NCI-H82 (cell line): ENCODE data around the gene CPEB1.
"Not testable (repeated sequence)": the region's sequence is repeated elsewhere in the genome, so short reads cannot be mapped to it uniquely, and the experiment has no call there.

ENCODE experiments used
- DNase-seq: peaks from one replicate; lab custom pipeline; 2025; lab: John Stamatoyannopoulos, UW

CPEB1 gene

DNA sequence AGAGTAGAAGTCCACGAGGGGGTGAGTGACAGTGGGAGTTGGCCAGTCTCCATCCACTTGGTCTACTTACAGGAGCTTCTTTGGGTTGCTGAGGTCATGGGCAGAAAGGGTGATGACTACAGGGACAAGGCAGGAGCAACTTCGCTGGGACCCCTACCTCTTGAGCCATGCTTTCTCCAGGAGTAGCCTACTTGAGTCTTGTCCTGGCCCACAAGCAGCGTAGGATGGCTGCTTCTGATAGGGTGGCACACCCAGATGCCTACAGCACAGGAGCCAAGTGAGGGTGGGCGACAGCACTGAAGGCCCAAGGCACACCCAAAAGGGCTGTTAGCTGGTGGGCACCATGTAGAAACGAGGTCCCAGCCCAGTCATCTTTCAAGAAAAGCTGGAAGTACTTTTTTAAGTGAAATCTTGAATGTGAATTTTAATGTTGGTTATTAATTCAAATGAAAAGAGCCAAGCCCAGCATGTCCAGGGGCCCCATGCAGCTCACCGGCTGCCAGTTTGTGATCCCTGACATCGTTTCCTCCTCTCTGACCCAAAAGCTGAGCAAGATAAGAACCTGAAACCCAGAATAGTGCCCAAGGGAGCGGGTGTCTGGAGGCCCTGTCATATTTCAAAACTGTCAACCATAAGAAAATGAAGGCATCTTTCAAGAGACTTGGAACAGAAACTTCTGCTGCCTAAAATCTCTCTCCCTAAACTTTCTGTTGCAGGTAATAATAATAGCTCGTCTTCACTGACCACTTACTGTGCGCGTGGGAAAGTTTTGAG, 2.2 kb upstream of the CPEB1 start:
- DNase-seq = peak; percentile 13

DNA sequence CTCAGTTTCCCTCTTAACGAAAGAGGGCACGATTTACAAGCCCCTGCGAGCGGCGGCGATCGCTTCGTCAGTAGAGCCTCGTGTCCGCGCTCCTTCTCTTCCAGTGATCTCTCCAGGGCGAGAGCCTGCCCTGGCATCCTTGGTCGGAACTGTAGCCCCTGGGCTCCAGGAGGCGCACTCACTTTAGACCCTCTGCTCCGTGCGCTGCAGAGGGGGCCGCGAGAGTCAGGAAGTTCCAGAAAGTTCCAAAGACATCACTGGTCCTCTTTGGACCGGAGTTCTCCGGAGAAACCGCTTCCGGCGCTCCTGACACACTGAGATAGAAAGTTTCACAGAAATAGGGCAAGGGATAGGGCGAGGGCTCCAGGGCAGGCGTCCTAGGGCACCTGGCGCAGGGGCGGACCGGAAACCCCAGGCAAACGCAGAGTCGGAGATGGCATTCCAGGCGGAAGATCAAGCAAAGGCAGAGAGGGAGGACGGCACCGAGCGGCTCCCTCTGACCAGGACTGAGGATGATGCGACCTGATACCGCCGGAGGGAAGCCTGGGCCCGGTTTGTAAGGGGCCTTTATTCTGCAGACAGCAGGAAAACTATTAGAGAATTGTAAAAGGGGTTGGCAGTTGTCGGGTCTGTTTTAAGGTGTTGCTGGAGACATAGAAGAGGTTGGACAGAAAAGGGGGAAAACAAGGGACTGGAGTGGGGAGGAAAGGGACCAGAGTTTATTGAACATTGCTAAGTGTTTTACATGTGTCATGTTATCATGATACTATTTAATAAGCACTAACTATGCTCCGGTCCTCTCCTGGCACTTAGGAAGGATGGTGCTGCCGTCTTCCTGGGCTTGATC, 1.3 kb upstream of the CPEB1 start:
- DNase-seq = no peak

DNA sequence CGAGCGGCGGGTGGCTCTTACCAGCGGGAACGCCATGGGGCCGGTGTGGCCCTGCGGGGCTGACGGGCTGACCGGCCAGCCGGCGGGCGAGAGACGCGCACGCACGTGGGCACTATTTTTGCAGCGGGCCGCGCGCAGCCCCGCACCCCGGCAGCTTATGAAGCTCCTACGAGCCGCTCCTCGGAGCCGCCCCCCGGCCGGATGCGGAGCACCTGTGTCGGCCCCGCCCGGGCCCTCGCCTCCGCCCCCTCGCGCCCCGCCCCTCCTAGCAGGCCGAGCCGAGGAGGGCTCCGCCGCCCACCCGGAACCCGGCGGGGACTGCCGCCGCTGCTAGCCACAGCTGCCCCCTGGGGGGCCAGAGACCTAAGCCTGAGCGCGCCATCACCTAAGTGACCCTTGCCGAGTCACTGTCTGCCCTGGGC, 683 bp upstream of the CPEB1 start:
- DNase-seq = peak; percentile 84

DNA sequence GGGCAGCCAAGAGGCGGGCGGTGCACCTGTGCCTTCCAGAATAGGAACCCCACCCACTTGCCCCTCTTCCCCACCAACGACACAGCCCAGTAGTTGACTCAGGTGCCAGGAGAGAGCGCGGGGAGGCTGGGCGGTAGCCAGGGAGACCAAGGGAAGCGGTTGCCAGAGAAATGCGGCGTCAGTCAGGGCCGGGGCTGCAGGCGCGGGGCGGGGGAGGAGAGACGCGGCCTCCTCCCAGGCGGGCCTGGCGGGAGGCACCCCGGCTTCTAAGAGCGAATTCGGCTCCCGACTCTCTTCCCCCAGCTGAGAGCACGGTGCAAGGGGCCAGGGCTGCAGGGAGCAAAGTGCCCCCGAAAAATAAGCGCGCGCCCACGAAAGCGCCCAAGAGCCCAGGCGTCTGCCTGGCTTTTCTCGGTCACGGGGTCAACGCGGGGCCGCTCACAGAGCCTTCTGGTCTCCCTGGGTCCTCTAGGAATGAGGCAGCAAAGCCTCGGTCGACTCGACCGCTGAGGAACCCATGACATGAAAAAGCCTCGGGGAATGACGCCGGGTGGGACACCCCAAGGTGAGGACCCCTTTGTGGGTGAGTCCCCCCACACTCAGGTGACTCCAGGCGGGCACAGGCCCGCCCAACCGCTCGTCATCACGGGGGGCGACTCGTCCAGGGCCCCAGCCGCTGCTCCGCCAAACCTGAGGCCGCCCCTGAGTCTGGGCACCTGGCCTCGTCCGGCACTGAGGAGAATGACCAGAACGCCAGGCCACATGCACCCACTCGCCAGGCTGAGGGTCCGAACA, 716 bp downstream of the CPEB1 start:
- DNase-seq = peak; percentile 39

DNA sequence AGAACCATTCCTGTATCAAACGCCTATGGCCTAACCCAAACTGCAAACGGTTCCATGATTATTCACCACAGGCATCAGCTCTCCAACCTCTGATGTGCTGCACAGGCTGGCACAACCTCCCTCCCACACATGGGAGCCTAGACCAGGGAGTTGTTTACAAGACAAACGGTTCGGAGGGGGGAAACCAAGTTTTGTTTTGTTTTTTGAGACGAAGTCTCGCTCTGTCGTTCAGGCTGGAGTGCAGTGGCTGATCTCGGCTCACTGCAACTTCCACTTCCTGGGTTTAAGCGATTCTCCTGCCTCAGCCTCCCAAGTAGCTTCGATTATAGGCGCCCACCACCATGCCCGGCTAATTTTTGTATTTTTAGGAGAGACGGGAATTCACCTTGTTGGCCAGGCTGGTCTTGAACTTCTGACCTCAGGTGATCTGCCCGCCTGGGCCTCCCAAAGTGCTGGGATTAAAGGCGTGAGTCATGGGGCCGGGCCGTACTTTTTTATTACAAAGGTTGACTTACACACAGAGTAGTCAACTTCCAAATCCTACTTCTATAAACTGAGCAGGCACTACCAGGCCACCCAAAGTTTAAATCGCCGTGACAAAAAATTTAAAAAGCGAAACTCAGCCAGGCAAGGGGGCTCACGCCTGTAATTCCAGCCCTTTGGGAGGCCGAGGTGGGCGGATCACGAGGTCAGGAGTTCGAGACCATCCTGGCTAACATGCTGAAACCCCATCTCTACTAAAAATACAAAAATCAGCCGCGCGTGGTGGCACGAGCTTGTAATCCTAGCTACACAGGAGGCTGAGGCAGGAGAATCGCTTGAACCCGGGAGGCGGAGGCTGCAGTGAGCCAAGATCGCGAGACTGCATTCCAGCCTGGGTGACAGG, 2.0 kb downstream of the CPEB1 start:
- DNase-seq = not testable (repeated sequence)

DNA sequence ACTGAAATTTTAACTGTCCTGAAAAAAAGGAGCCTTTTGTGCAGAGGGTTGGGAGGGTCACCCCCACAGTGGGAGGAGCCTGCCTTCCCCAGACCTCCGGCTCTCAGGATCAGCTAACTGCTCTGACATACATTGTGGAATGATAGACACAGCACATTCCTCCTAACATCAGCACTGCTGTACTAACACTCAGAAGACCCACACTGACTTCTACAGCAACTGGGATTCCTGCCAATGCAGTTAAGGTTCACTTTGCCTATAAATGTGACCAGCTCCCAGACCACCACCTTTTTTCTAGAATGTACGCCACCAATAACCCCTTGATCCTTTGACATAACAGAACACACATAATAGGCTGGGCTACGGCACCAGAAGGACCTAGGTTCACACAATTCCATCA, 3.2 kb downstream of the CPEB1 start:
- DNase-seq = peak; percentile 55

DNA sequence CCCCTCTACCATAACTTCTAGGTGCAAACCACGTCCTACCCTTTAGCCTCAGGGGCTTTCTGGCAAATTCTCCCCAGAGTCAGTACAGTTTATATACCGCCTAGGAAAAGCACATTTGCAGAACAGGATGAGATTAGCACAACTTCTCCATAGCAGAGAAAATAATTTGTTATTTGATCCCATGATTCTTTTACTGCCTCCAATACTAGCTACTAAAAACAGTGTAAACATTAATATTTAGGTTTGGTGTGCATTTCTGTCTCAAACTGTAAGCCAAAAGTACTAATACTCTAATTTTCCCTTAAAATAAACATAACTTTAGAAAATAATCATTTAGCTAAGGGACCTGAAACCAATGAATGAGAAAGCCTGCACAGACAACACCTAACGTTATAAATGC, 4.5 kb downstream of the CPEB1 start:
- no peak for DNase-seq

DNA sequence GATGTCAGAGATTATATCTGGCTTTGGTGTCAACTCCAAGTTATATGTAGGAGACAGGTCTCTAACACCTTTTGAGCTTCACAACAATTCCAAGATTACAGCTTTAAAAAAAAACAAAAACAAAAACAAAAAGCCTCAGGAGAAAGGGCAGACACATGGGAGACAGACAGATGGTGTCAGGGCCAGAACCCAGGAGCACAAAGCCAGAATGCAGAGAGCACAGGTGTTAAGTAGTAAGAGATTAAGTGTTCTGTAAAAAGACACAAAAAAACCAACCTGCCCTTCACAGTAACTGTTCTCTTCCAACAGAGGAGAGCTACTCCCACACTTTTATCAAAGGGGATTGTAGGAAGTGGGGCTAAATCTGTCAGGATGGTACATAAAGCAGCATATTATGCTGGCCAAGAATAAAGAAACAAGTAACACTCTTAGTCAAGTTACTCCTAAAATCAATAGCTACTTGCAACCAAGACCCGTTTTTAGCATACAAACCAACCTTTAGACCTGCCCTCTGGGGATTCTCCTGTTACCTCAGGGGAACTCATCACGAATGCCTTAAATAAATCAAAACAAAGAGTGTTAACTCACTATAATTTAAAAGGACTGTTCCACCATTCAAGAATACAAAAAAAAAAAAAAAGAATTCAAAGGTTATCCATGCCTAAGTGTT, 5.9 kb downstream of the CPEB1 start:
- peak; percentile 89 for DNase-seq

DNA sequence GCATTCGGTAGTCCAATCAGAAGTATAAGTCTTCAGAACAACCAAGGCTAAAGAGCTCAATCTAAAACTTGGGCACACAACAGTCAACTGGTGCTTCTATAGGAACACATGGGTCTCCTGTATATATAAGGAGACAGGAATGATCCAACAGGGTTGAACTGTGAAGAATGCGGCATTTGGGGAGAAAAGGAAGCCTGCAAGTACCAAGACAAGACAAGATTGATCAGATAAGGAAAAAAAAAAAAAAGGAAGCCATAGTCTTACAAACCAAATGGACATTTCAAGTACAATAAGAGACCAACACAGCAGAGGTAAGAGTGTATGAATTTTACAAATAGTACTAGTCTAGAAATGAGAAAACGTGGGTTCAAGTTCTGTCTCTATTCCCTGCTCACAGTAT, 6.5 kb downstream of the CPEB1 start:
- DNase-seq = no peak

DNA sequence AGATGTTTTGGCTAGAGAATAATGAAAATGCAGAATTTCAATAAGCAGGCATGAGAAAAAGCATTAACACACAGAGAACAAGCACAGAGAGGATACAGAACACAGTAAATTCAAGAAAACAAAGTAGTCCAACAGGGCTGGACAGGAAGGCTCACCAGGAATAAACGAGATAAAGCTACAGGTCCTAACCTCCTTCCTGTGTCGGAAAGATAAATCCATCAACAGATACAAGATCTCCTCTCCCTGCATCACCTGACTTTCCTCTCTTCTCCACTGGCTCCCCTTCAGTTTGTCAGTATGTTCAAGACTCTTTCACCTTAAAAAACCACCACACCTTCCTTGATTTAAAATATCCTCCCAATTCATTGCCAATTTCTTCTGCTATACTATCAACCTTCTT, 11.4 kb downstream of the CPEB1 start:
- DNase-seq = peak; percentile 8

DNA sequence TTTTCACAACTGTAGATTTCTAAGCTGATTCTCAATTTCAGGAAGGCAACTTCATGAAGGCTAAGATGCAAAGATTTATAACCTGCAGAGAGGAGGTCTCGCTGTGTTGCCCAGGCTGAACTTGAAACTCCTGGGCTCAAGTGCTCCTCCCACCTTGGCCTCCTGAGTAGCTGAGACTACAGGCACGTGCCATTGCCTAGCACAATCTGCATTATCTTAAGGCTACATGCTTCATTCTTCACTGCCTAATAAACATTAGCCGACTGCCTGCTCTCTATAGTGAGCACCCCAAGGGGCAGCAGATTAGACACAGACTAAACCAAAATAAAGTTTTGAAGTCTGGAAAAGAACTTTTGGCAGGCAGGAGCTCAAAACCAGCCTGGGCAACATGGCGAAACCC, 17.1 kb downstream of the CPEB1 start:
- no peak for DNase-seq

DNA sequence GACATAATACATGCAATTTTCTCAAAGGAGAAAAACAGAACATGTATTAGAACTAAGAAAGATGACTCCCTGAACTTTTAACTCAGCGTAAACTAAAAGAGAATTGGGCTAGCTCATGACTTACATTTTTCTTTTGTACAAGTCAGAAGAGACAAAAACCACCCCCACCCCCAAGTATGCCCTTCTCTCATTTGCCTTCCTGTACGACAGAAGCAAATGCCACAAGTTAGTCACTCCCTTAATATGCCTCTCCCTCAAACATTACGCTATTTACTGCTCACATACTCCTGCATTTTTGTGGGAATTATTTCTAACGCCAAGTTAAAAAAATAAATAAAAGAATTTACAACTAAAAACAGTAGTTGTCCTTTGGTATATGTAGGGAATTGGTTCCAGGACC, 22.0 kb downstream of the CPEB1 start:
- DNase-seq = no peak

DNA sequence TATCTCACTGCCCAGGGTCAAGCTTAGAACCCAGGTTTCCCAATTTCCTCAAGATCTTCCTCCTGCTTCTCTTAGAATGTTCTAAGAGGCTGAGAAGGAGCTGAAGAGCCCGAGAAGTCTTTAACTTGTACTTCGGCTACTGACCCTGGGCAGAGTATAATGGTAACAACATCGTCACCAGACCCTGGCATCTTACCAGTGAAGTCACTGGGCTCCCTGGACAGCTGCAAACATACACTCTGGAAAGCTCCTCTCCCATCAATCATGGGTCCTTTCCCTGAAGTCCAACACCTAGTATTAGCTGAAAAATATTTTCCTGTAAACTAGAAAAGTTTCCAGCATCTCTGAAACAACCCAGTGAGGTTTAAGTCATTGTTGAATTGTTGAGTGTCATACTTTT, 22.7 kb downstream of the CPEB1 start:
- no peak for DNase-seq

DNA sequence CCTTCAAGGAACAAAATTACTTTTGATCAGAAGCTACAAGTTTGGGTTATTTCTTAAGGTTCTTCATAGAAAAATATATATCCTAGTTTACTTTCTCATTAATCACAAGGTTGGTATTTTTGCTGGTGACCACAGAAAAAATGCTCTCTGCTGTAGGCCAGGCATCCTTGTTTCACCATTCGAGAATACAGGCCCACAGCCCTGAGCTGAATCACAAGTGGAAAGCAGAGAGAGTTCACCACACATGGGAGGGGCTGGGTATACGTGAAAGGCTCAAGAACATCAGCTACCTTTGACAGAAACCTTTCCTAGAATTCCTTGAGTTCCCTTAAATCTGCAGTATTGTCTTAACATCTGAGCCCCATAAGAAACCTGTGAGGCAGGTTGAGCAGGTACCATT, 23.2 kb downstream of the CPEB1 start:
- no peak for DNase-seq

DNA sequence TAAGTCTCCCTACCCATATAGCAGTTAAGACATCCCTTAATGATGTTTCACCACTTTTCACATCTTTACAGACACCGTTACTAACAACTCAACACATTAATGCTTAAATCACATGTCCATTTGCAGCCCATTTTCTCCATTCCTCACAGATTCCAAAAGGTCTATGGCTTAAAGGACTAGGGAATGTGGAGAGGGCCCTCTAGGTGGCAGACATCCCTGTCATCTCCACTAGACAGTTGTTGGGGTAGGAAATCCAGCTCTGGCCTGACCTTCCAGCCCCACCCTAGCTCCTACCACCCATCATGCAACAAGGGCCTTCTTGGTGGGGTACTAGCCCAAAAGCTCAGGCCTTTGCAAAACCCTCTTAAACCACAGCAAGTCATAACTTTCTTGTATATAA, 25.2 kb downstream of the CPEB1 start:
- peak; percentile 42 for DNase-seq

DNA sequence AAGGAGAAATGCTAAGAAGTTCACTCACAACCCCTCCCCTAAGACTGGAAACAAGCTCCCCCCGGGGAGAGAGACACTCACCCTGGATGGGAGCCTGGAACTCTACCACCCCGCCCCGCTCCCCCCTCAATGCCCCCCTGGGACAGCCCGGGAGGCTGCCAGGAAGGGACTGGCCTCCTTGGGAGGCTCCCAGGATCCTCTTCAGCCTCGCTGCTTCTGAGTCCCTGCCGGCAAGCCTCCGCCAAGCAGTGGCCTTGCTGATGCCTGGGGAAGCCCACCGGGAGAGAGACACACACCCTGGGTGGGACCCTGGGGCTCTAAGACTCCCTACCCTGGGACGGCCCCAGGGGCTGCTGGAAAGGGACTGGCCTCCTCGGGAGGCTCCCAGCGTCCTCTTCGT, 33.4 kb downstream of the CPEB1 start:
- no peak for DNase-seq

DNA sequence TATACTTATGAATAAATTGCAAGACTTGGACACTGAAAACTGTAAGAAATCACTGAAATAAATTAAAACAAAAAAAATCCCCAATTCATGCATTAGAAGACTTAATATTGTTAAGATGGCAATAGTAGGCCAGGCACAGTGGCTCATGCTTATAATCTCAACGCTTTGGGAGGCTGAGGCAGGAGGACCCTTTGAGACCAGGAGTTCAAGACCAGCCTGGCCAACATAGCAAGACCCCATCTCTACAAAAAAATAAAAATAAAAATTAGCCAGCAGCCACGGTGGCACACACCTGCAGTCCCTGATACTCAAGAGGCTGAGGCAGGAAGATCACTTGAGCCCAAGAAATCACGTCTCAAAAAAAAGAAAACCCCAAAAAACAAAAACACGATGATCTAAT, 35.8 kb downstream of the CPEB1 start:
- DNase-seq = no peak

DNA sequence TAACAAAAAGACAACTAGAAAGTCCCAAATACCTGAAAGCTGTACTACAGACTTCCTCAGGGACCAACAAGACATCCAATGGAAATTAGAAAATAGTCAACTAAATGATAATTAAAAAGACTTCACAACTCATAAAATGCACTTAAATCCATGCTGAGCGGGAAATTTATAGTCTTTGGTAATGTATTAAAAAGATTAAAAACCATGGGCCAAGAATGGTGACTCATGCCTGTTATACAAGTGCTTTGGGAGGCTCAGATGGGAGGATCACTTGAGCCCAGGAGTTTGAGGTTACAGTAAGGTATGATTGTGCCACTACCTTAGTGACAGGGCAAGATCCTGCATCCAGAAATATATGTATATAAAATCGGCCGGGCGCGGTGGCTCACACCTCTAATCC, 45.0 kb downstream of the CPEB1 start:
- no peak for DNase-seq

DNA sequence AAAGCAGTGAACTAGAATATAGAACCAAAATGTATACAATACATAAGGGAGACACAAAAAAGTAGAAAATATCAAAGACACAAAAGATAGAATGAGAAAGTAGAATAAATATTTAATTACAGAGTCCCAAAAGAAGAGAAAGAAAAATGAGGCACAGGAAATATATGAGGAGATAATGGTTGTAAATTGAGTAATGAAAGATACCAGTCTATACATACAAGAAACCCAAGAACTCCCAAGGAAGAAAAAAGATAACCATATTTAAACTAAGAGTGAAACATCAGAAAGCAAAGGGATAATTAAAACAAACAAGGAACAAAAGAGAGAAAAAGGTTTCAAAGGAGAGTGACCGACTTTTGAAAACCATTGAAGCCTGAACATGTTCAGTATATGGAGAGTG, 47.3 kb downstream of the CPEB1 start:
- DNase-seq = no peak

DNA sequence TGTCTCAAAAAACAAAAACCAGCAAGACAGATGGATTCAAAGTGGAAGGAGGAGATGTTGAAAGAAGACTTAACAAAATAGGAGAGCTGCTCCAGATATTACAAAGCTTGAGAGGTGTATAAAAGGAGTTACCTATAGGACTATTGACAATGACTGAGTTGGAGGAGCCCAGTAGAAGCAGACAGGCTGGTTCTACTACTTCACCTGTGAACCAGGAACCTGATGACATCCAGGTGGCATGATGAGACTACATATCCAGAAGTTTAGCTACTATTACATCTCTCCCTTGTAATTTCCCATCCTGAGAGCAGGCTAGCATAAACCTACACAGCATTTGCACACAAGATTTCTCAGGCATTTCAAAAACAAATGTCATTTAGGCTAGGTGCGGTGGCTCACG, 49.3 kb downstream of the CPEB1 start:
- DNase-seq = no peak

DNA sequence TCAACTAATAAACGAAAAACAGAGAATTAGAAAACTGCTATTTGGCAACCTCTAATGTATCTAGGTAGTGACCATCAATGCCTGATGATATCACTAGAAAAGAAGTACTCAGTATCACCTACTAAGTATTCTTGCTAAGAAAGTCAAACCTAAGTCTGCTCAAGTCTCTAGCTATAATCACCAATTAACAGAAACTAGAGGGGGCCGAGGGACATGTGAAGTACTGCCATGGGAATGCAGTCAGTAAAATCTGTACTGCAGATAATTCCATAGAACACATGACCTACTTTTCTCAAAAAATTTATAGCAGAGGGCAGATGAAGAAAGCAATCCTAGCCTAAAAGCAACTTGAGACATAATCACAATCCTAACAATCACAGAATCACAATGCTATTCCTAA, 51.4 kb downstream of the CPEB1 start:
- DNase-seq = no peak
